Measurements from ENCODE around the gene GET4. TPM values are rescaled to one million over a fixed set of nuclear protein-coding genes. Genes with fewer than 3 reads are reported as not detected.

GET4 gene
- polyA plus RNA-seq, 1 of the 3 experiments (the other 2 are of a cell fraction): 63.1 TPM

GRCh38 chr7:914521-915194 lies 38.3 kb downstream of the GET4 start:
- POLR2A ChIA-PET: no interaction called here
- peaks cover 4% of the 10 kb centered on the region for H3F3A ChIP-seq (replicated peaks; ENCODE audit: insufficient read depth)
- 61% methylated on average over 3 of the region's 16 CpGs for WGBS (ENCODE audit: low lambda C conversion rate)
- no peaks in the 10 kb centered on the region for H3K9me3 ChIP-seq
- H3K9me2 ChIP-seq: no peaks in the 10 kb centered on the region
- no peak overlapping the region for H3K4me2 ChIP-seq
- H3K4me1 ChIP-seq (ENCODE audit: control insufficient read depth in 1 of 2, insufficient read depth in 2 of 2, low read depth in 1 of 2, low read length in 1 of 2): peaks cover 0 to 24% of the 10 kb centered on the region in 2 experiments; a peak in 1 of 4 replicates
- H3K4me3 ChIP-seq (ENCODE audit: low read depth in 2 of 2, low read length in 1 of 2): no peak overlapping the region
- no peaks in the 10 kb centered on the region for H3K36me3 ChIP-seq (replicated peaks in 1 of 2; ENCODE audit: control insufficient read depth in 1 of 2, insufficient read depth in 2 of 2, low read length in 1 of 2)
- TF ChIP-seq ELF1 (IDR thresholded peaks at IDR 0.05) (no peak), MEF2A (IDR thresholded peaks at IDR 0.05; ENCODE audit: borderline replicate concordance, low read depth) (no peak), FOSL2 (IDR thresholded peaks at IDR 0.05; ENCODE audit: borderline replicate concordance, low read depth) (no peak), YY1 (IDR thresholded peaks at IDR 0.05; ENCODE audit: low read depth) (no peak), EP300 (IDR thresholded peaks at IDR 0.05; ENCODE audit: borderline replicate concordance in 1 of 2, low read depth in 1 of 2, low read length in 1 of 2) (no peak), TEAD4 (IDR thresholded peaks at IDR 0.05; ENCODE audit: borderline replicate concordance, insufficient read depth) (no peak), USF2 (IDR thresholded peaks at IDR 0.05; ENCODE audit: borderline replicate concordance, low read depth, low read length) (no peak), ZBTB33 (IDR thresholded peaks at IDR 0.05; ENCODE audit: borderline replicate concordance, low read depth) (no peak), TAF1 (IDR thresholded peaks at IDR 0.05; ENCODE audit: borderline replicate concordance, low read depth, low read length) (no peak), CHD2 (IDR thresholded peaks at IDR 0.05; ENCODE audit: low read length, partially characterized antibody) (no peak), CTCF (IDR thresholded peaks at IDR 0.05) (no peak), FOXM1 (IDR thresholded peaks at IDR 0.05; ENCODE audit: low read depth) (no peak), RXRA (IDR thresholded peaks at IDR 0.05; ENCODE audit: borderline replicate concordance, low read depth) (no peak), PBX3 (IDR thresholded peaks at IDR 0.05) (no peak), RCOR1 (IDR thresholded peaks at IDR 0.05; ENCODE audit: low read length) (no peak)
- H3K9ac ChIP-seq: no peak overlapping the region
- no peaks in the 10 kb centered on the region for H3K27me3 ChIP-seq (ENCODE audit: insufficient read depth)
- CTCF ChIA-PET: interaction anchor here (1.3 kb wide), 1 partner anchor 263 kb away, joined by 3 read pairs; no protein-coding TSS in a partner anchor
- H4K20me1 ChIP-seq (ENCODE audit: insufficient read depth): no peaks in the 10 kb centered on the region
- no peaks in the 10 kb centered on the region for H3K79me2 ChIP-seq (ENCODE audit: insufficient read depth)
- no peak overlapping the region for H2AFZ ChIP-seq (ENCODE audit: low read depth)
- DNase-seq: no peak
- no peak overlapping the region for H3K27ac ChIP-seq (ENCODE audit: low read depth in 2 of 2, low read length in 1 of 2)
